Measurements from ENCODE around the gene MYLK.
"Not testable (repeated sequence)": the region's sequence is repeated elsewhere in the genome, so short reads cannot be mapped to it uniquely, and the experiment has no call there.

MYLK gene

GRCh38 chr3:123620343-123620742 lies 263.8 kb downstream of the MYLK start:
- Histone ChIP-seq H3K36me3 (ENCODE audit: control insufficient read depth, low read depth, low read length) (no peaks in the 10 kb centered on the region), H3K27ac (ENCODE audit: low read length) (no peak overlapping the region), H3K9ac (ENCODE audit: low read length) (no peak overlapping the region), H3K4me1 (ENCODE audit: control insufficient read depth, low read depth, low read length) (no peaks in the 10 kb centered on the region), H3K9me3 (ENCODE audit: control insufficient read depth, low read depth, low read length) (no peaks in the 10 kb centered on the region), H3K4me3 (ENCODE audit: low read length) (no peak overlapping the region), H3K27me3 (ENCODE audit: control insufficient read depth, insufficient read depth, low read length) (no peaks in the 10 kb centered on the region)

GRCh38 chr3:123618768-123619484 lies 265.2 kb downstream of the MYLK start:
- H3K4me3 ChIP-seq (ENCODE audit: low read length): no peak overlapping the region
- no peaks in the 10 kb centered on the region for H3K36me3 ChIP-seq (ENCODE audit: control insufficient read depth, low read depth, low read length)
- no peaks in the 10 kb centered on the region for H3K9me3 ChIP-seq (ENCODE audit: control insufficient read depth, low read depth, low read length)
- no peak overlapping the region for H3K27ac ChIP-seq (ENCODE audit: low read length)
- no peak overlapping the region for H3K9ac ChIP-seq (ENCODE audit: low read length)
- H3K4me1 ChIP-seq (ENCODE audit: control insufficient read depth, low read depth, low read length): no peaks in the 10 kb centered on the region
- H3K27me3 ChIP-seq (ENCODE audit: control insufficient read depth, insufficient read depth, low read length): no peaks in the 10 kb centered on the region

GRCh38 chr3:123618076-123618708 lies 265.9 kb downstream of the MYLK start:
- Histone ChIP-seq H3K27me3 (ENCODE audit: control insufficient read depth, insufficient read depth, low read length) (no peaks in the 10 kb centered on the region), H3K9ac (ENCODE audit: low read length) (no peak overlapping the region), H3K27ac (ENCODE audit: low read length) (no peak overlapping the region), H3K4me1 (ENCODE audit: control insufficient read depth, low read depth, low read length) (no peaks in the 10 kb centered on the region), H3K9me3 (ENCODE audit: control insufficient read depth, low read depth, low read length) (no peaks in the 10 kb centered on the region), H3K36me3 (ENCODE audit: control insufficient read depth, low read depth, low read length) (no peaks in the 10 kb centered on the region), H3K4me3 (ENCODE audit: low read length) (no peak overlapping the region)

- H3K9ac ChIP-seq (ENCODE audit: low read length): no peak overlapping the region
- H3K4me3 ChIP-seq (ENCODE audit: low read length): no peak overlapping the region
Measured at GRCh38 chr3:123616593-123616992, 267.5 kb downstream of the MYLK start.

GRCh38 chr3:123613543-123613942 lies 270.6 kb downstream of the MYLK start:
- no peaks in the 10 kb centered on the region for H3K36me3 ChIP-seq (ENCODE audit: control insufficient read depth, low read depth, low read length)
- no peak overlapping the region for H3K4me3 ChIP-seq (ENCODE audit: low read length)
- H3K27ac ChIP-seq (ENCODE audit: low read length): no peak overlapping the region
- H3K27me3 ChIP-seq (ENCODE audit: control insufficient read depth, insufficient read depth, low read length): no peaks in the 10 kb centered on the region
- no peaks in the 10 kb centered on the region for H3K9me3 ChIP-seq (ENCODE audit: control insufficient read depth, low read depth, low read length)
- H3K9ac ChIP-seq (ENCODE audit: low read length): no peak overlapping the region
- H3K4me1 ChIP-seq (ENCODE audit: control insufficient read depth, low read depth, low read length): no peaks in the 10 kb centered on the region

More at GRCh38 chr3:123616593-123616992, 267.5 kb downstream of the MYLK start:
- Histone ChIP-seq H3K27me3 (ENCODE audit: control insufficient read depth, insufficient read depth, low read length) (no peaks in the 10 kb centered on the region), H3K9me3 (ENCODE audit: control insufficient read depth, low read depth, low read length) (no peaks in the 10 kb centered on the region), H3K36me3 (ENCODE audit: control insufficient read depth, low read depth, low read length) (no peaks in the 10 kb centered on the region), H3K4me1 (ENCODE audit: control insufficient read depth, low read depth, low read length) (no peaks in the 10 kb centered on the region), H3K27ac (ENCODE audit: low read length) (no peak overlapping the region)

GRCh38 chr3:123611674-123612073 lies 272.5 kb downstream of the MYLK start:
- H3K9me3 ChIP-seq (ENCODE audit: control insufficient read depth, low read depth, low read length); H3K4me3 ChIP-seq (ENCODE audit: low read length); H3K4me1 ChIP-seq (ENCODE audit: control insufficient read depth, low read depth, low read length); H3K9ac ChIP-seq (ENCODE audit: low read length); H3K27me3 ChIP-seq (ENCODE audit: control insufficient read depth, insufficient read depth, low read length); H3K27ac ChIP-seq (ENCODE audit: low read length); H3K36me3 ChIP-seq (ENCODE audit: control insufficient read depth, low read depth, low read length): not testable (repeated sequence)

- no peaks in the 10 kb centered on the region for H3K27me3 ChIP-seq (ENCODE audit: control insufficient read depth, insufficient read depth, low read length)
- H3K4me1 ChIP-seq (ENCODE audit: control insufficient read depth, low read depth, low read length): no peaks in the 10 kb centered on the region
- H3K4me3 ChIP-seq (ENCODE audit: low read length): no peak overlapping the region
- H3K36me3 ChIP-seq (ENCODE audit: control insufficient read depth, low read depth, low read length): no peaks in the 10 kb centered on the region
- no peak overlapping the region for H3K27ac ChIP-seq (ENCODE audit: low read length)
- H3K9ac ChIP-seq (ENCODE audit: low read length): no peak overlapping the region
- H3K9me3 ChIP-seq (ENCODE audit: control insufficient read depth, low read depth, low read length): no peaks in the 10 kb centered on the region
Measured at GRCh38 chr3:123611082-123611481, 273.1 kb downstream of the MYLK start.

GRCh38 chr3:123610331-123610730 lies 273.8 kb downstream of the MYLK start:
- no peak overlapping the region for H3K4me3 ChIP-seq (ENCODE audit: low read length)
- H3K27me3 ChIP-seq (ENCODE audit: control insufficient read depth, insufficient read depth, low read length): no peaks in the 10 kb centered on the region
- H3K9me3 ChIP-seq (ENCODE audit: control insufficient read depth, low read depth, low read length): no peaks in the 10 kb centered on the region
- no peak overlapping the region for H3K9ac ChIP-seq (ENCODE audit: low read length)
- H3K36me3 ChIP-seq (ENCODE audit: control insufficient read depth, low read depth, low read length): no peaks in the 10 kb centered on the region
- H3K27ac ChIP-seq (ENCODE audit: low read length): no peak overlapping the region
- no peaks in the 10 kb centered on the region for H3K4me1 ChIP-seq (ENCODE audit: control insufficient read depth, low read depth, low read length)

- Histone ChIP-seq H3K9me3 (ENCODE audit: control insufficient read depth, low read depth, low read length) (no peaks in the 10 kb centered on the region), H3K27me3 (ENCODE audit: control insufficient read depth, insufficient read depth, low read length) (no peaks in the 10 kb centered on the region), H3K36me3 (ENCODE audit: control insufficient read depth, low read depth, low read length) (no peaks in the 10 kb centered on the region), H3K4me3 (ENCODE audit: low read length) (no peak overlapping the region), H3K9ac (ENCODE audit: low read length) (no peak overlapping the region), H3K4me1 (ENCODE audit: control insufficient read depth, low read depth, low read length) (no peaks in the 10 kb centered on the region), H3K27ac (ENCODE audit: low read length) (no peak overlapping the region)
Measured at GRCh38 chr3:123609063-123609462, 275.1 kb downstream of the MYLK start.

GRCh38 chr3:123608263-123608937 lies 275.7 kb downstream of the MYLK start:
- Histone ChIP-seq H3K36me3 (ENCODE audit: control insufficient read depth, low read depth, low read length) (no peaks in the 10 kb centered on the region), H3K4me1 (ENCODE audit: control insufficient read depth, low read depth, low read length) (no peaks in the 10 kb centered on the region), H3K9me3 (ENCODE audit: control insufficient read depth, low read depth, low read length) (no peaks in the 10 kb centered on the region), H3K27ac (ENCODE audit: low read length) (no peak overlapping the region), H3K4me3 (ENCODE audit: low read length) (no peak overlapping the region), H3K9ac (ENCODE audit: low read length) (no peak overlapping the region), H3K27me3 (ENCODE audit: control insufficient read depth, insufficient read depth, low read length) (no peaks in the 10 kb centered on the region)

GRCh38 chr3:123606527-123606926 lies 277.6 kb downstream of the MYLK start:
- H3K36me3 ChIP-seq (ENCODE audit: control insufficient read depth, low read depth, low read length): no peaks in the 10 kb centered on the region
- no peak overlapping the region for H3K4me3 ChIP-seq (ENCODE audit: low read length)
- no peaks in the 10 kb centered on the region for H3K27me3 ChIP-seq (ENCODE audit: control insufficient read depth, insufficient read depth, low read length)
- H3K9me3 ChIP-seq (ENCODE audit: control insufficient read depth, low read depth, low read length): no peaks in the 10 kb centered on the region
- H3K27ac ChIP-seq (ENCODE audit: low read length): no peak overlapping the region
- no peaks in the 10 kb centered on the region for H3K4me1 ChIP-seq (ENCODE audit: control insufficient read depth, low read depth, low read length)
- no peak overlapping the region for H3K9ac ChIP-seq (ENCODE audit: low read length)
